Upper lobe of right lung (tissue), 1 donor: ENCODE measurements around the gene KIF7. TPM values are rescaled to one million over a fixed set of nuclear protein-coding genes. Genes with fewer than 3 reads are reported as not detected.
A peak's percentile ranks its signal among the peaks of the same experiment; 100 is the strongest.
"Not testable (repeated sequence)": the region's sequence is repeated elsewhere in the genome, so short reads cannot be mapped to it uniquely, and the experiment has no call there.

Source experiments
- ATAC-seq: fragments of 200-7000 bp; cut with Tn5 transposase; one replicate; pipeline ENCODE4 v1.9.1; 2020; ENCODE audit warnings: mild to moderate bottlenecking, moderate library complexity
- DNase-seq: peaks from one replicate; pipeline ENCODE4 v3.0.0-alpha.2; 2020
- H3K27ac ChIP-seq: fragments of 200-600 bp; one replicate; pipeline ENCODE4 v1.8.0; 2022
- H3K27me3 ChIP-seq: fragments of 200-600 bp; one replicate; pipeline ENCODE4 v1.8.0; 2022; ENCODE audit warnings: mild to moderate bottlenecking
- H3K36me3 ChIP-seq: fragments of 200-600 bp; one replicate; pipeline ENCODE4 v1.8.0; 2022
- H3K4me1 ChIP-seq: fragments of 200-600 bp; one replicate; pipeline ENCODE4 v1.8.0; 2022
- H3K4me3 ChIP-seq: fragments of 200-600 bp; one replicate; pipeline ENCODE4 v1.8.0; 2022; ENCODE audit warnings: mild to moderate bottlenecking
- H3K9me3 ChIP-seq: fragments of 200-600 bp; one replicate; pipeline ENCODE4 v1.8.0; 2022
- intact Hi-C: fragments of 100-400 bp; cut with DNase I; formaldehyde crosslinking; loops from one replicate; pipeline ENCODE4 v1.11.0; 2022
- total RNA-seq: library from RNA; stranded (reverse); fragmentation: NEBNext Ultra II Directional; extraction: Animal tissue kit (Norgen Biotek cat#: 25700); gene quantifications from one replicate; pipeline ENCODE4 v1.2.1, GENCODE V29; 2021
- TF ChIP-seq, protein P1 (sequence below): fragments of 200-600 bp; IDR thresholded peaks from one replicate; pipeline ENCODE4 v1.8.0; 2022; ENCODE audit warnings: antibody characterized with exemption
- donor health status: DM: no; HTN: yes; CAD: no; lungs with severe emphysema.

The KIF7 gene
- total RNA-seq, 1 donor from 2014 or later = 2.1 TPM

DNA sequence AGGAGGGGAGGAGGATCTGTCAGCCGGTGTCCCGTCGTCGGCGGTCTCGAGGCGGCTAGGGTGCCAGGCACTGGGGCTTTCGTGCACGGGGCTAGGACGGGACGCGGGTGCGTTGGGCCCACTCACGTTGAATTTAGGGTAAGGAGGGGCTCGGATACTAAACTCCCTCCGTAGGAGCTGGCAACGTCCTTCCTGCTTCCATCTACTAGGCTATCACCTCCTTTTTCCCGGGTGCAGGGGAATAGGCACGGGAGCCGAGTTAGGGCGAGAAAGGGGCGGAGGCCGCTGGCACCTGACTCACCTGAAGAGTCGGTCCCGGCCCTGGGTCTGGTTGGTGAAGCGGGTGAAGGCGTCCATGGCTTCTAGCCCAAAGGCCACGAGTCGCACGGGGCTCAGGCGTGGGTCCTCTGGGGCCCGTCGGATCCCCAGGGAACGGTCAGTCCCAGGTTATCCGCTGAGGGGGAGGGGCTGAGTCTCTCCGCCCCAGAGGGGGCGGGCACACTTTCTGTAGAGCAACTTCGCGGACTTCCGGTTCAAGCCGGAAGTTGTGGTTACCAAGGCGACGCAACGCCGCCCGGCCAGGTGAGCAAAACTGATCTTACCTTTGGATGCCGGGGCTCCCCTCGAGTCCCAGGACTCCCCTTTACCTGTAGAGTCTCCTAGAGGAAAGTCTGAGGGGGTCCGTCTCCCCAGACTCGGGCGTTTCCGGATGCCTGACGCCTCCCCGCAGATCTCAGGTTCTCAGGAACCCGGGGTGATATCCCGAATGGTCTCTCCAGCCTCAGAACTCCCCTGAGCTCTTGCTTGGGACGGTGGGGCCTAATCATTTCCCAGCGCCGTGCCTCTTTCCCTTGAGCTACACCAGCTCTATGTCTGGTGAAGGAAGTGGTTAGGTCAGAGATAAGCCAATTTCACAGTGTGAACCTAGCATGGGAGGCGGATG is 35.3 kb upstream of the KIF7 start, which contains the start of the genes PEX11A and WDR93:
PEX11A (minus strand) TSS at position 479 of the 943 bp plus-strand sequence; CDS start at position 357, 122 bp downstream.
WDR93 (plus strand) TSS at position 536 of the 943 bp plus-strand sequence. CDS start 10,936 bp downstream, outside the sequence.
- Histone ChIP-seq H3K27ac (peak within 1 kb of the TSS; percentile 70), H3K4me1 (peaks cover 8% of the 10 kb centered on the region)
- intact Hi-C loops = no loop called here

DNA sequence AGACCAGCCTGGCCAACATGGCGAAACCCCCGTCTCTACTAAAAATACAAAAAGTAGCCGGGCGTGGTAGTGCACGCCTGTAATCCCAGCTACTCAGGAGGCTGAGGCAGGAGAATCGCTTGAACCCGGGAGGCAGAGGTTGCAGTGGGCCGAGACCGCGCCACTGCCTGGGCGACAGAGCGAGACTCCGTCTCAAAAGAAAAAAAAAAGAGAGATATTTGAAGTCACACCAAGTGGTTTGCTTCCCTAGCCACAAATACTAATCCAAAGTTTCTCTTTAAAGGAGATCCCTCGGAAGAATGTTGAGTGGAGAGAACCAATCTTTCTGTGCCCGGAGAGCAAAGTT is 34.6 kb upstream of the KIF7 start:
- H3K4me1 ChIP-seq, DNase-seq, H3K27me3 ChIP-seq, intact Hi-C loops, H3K9me3 ChIP-seq, H3K36me3 ChIP-seq, ATAC-seq: not testable (repeated sequence)
- peak overlapping the region; percentile 70 for H3K27ac ChIP-seq
- H3K4me3 ChIP-seq = peak overlapping the region; percentile 85

More for the DNA sequence above, 35.3 kb upstream of the KIF7 start, which contains the start of the genes PEX11A and WDR93:
- Histone ChIP-seq H3K9me3 (no peaks in the 10 kb centered on the region), H3K4me3 (peak within 1 kb of the TSS; percentile 85), H3K36me3 (no peaks in the 10 kb centered on the region), H3K27me3 (no peaks in the 10 kb centered on the region)
- ATAC-seq (peak; percentile 98), DNase-seq (peak; percentile 93)
- TF ChIP-seq, protein P1, sequence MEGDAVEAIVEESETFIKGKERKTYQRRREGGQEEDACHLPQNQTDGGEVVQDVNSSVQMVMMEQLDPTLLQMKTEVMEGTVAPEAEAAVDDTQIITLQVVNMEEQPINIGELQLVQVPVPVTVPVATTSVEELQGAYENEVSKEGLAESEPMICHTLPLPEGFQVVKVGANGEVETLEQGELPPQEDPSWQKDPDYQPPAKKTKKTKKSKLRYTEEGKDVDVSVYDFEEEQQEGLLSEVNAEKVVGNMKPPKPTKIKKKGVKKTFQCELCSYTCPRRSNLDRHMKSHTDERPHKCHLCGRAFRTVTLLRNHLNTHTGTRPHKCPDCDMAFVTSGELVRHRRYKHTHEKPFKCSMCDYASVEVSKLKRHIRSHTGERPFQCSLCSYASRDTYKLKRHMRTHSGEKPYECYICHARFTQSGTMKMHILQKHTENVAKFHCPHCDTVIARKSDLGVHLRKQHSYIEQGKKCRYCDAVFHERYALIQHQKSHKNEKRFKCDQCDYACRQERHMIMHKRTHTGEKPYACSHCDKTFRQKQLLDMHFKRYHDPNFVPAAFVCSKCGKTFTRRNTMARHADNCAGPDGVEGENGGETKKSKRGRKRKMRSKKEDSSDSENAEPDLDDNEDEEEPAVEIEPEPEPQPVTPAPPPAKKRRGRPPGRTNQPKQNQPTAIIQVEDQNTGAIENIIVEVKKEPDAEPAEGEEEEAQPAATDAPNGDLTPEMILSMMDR = no peak

DNA sequence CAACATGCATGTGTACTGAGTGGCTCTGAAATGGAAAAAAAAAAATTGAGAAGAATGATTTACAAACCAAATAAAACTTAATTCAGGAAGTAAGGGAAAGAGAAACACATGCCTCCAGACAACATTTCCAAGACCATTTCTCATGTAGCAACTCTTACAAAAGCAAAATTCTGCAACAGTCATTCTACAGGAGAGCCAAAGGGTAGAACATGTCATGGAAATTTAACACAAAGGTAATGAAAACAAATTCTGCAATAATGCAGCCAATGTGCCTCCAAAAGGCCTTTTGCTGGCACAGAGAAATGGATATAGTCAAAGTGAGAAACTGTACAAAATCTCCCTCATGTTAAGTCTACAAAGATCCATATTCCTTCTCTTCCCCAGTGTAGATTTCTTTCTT is 31.3 kb upstream of the KIF7 start:
- intact Hi-C loops = no loop called here
- TF ChIP-seq, protein P1 = no peak
- no peak for ATAC-seq
- Histone ChIP-seq H3K27me3 (no peaks in the 10 kb centered on the region), H3K4me1 (peaks cover 8% of the 10 kb centered on the region), H3K36me3 (peaks cover 3% of the 10 kb centered on the region), H3K27ac (no peak overlapping the region), H3K4me3 (no peak overlapping the region), H3K9me3 (no peaks in the 10 kb centered on the region)
- DNase-seq = no peak

DNA sequence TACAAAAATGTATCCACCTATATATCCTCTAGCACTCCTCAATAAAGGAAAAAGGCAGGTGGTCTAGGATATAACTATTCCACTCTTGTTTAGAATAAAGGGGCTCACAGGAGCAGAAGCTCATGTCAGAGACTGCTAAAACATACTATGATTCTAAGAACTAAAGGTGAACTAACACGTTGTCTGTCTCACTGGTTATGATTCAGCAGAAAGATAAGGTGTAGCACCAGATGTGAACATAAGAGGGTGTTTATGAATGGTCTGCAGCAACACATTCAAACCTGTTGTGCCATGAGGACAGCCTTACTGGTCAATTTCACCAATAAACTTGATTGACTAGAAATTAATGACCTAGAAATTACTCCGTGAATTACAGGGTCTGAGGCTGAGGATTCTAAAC is 30.7 kb upstream of the KIF7 start:
- no peaks in the 10 kb centered on the region for H3K27me3 ChIP-seq
- H3K9me3 ChIP-seq = no peaks in the 10 kb centered on the region
- DNase-seq = no peak
- H3K36me3 ChIP-seq = peaks cover 3% of the 10 kb centered on the region
- intact Hi-C loops = no loop called here
- no peak for ATAC-seq
- TF ChIP-seq, protein P1 = no peak
- no peak overlapping the region for H3K27ac ChIP-seq
- peaks cover 10% of the 10 kb centered on the region for H3K4me1 ChIP-seq
- H3K4me3 ChIP-seq = no peak overlapping the region

DNA sequence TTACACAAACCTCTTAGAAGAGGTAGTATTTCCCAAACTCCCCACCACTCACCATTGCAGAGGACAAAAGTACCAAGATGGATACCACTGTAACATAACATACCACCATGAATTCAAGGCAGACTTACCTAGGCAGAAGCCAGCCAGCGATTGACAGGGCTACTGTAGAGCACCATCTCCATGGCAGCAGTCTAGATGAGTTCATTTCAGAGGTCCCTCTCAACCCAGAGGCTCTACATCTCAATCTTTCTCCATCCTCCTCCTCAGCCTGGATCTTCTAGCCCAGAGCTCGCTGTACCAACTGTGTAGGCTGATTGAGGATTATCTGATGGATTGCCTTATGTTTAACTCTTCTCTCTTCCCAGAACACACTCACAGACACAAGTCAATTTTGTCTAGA is 25.9 kb upstream of the KIF7 start:
- ATAC-seq (no peak), DNase-seq (no peak)
- Histone ChIP-seq H3K27ac (peak overlapping the region; percentile 51), H3K4me1 (peaks cover 16% of the 10 kb centered on the region), H3K4me3 (no peak overlapping the region), H3K27me3 (no peaks in the 10 kb centered on the region), H3K36me3 (peaks cover 3% of the 10 kb centered on the region), H3K9me3 (no peaks in the 10 kb centered on the region)
- TF ChIP-seq, protein P1 = no peak
- intact Hi-C loops = no loop called here

DNA sequence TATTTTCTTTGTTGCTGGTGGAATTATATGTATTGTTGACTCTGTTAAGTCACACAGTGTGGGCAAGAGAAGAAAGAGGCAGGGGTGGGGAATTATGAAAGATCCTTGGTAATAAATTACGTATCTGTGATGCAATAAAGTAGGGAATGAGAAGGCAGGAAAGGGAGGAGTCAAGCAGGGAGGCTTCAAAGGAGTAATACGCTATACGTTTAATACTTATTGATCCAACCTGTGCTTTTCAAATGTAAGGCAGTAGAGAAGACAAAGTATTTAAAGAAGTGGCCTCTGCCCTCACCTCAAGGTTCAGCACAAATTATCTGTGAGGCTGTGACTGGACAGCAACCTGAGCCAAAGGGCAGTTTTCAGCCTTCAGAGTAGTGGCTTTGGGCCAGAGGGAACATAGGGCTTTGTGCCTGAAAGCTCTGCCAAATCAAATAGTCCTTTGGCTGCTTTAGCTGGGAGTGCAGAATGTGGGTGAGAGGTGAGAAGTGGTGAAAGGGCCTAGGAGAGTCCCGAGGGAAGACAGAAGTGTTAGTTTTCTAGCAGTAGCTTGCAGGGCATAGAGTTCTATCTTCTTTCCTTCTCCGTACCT is 25.1 kb upstream of the KIF7 start:
- Histone ChIP-seq H3K4me1 (peaks cover 16% of the 10 kb centered on the region), H3K36me3 (peaks cover 3% of the 10 kb centered on the region), H3K4me3 (no peak overlapping the region), H3K27me3 (no peaks in the 10 kb centered on the region), H3K9me3 (no peaks in the 10 kb centered on the region), H3K27ac (peak overlapping the region; percentile 51)
- ATAC-seq (peak; percentile 94), DNase-seq (no peak)
- intact Hi-C loops = no loop called here
- TF ChIP-seq, protein P1 = no peak
